Left lung (tissue), 10 donors: ENCODE results near the gene EIF3D. TPM values are rescaled to one million over a fixed set of nuclear protein-coding genes. Genes with fewer than 3 reads are reported as not detected.

Experiments used
- ATAC-seq: fragments of 200-7000 bp; cut with Tn5 transposase; one replicate; pipeline ENCODE4 v1.9.1; 2020; ENCODE audit warnings: moderate library complexity
- DNase-seq, 4 donors: peaks; one replicate each; pipeline ENCODE4 v3.0.0-alpha.2; 2013 to 2020
- H3K27ac ChIP-seq, 2 donors: fragments of 200-600 bp; sonication (generic) in 1 of 2; one replicate each; pipeline versions ENCODE4 v1.5.0 to v1.8.0; 2020 to 2021
- H3K27me3 ChIP-seq, 2 donors: fragments of 200-600 bp; sonication (generic) in 1 of 2; one replicate each; pipeline versions ENCODE4 v1.5.0 to v1.8.0; 2020 to 2021
- H3K36me3 ChIP-seq, 2 donors: fragments of 200-600 bp; sonication (generic) in 1 of 2; one replicate each; pipeline versions ENCODE4 v1.5.0 to v1.8.0; 2020 to 2021
- H3K4me1 ChIP-seq, 2 donors: fragments of 200-600 bp; one replicate each; pipeline ENCODE4 v1.8.0; 2021
- H3K4me3 ChIP-seq, 2 donors: fragments of 200-600 bp; sonication (generic) in 1 of 2; one replicate each; pipeline versions ENCODE4 v1.5.0 to v1.8.0; 2020 to 2021; ENCODE audit warnings: mild to moderate bottlenecking in 1 of 2
- H3K9me3 ChIP-seq, 2 donors: fragments of 200-600 bp; sonication (generic) in 1 of 2; one replicate each; pipeline versions ENCODE4 v1.5.0 to v1.8.0; 2020 to 2021
- intact Hi-C, 2 donors: fragments of 100-400 bp; cut with DNase I; formaldehyde crosslinking; loops; one replicate each; pipeline versions ENCODE4 v1.11.2 to v1.14.2; 2022
- polyA plus RNA-seq, 6 donors: library from polyadenylated mRNA; unstranded; fragments of 120-200 nt; gene quantifications; one replicate each; pipeline ENCODE4 v1.2.1, GENCODE V29; 2013; ENCODE audit not compliant: insufficient read length in 6 of 6
- total RNA-seq, 2 donors: library from RNA; stranded (reverse); fragmentation: NEBNext Ultra II Directional; extraction: Animal tissue kit (Norgen Biotek cat#: 25700); gene quantifications; one replicate each; pipeline ENCODE4 v1.2.1, GENCODE V29; 2021
- TF ChIP-seq, protein P1 (sequence below), 2 donors: fragments of 200-600 bp; sonication (generic) in 1 of 2; IDR thresholded peaks; one replicate each; pipeline versions ENCODE4 v1.5.0 to v1.8.0; 2021; ENCODE audit warnings: antibody characterized with exemption in 2 of 2
- donor health status: DM: no; HTN: yes; CAD: no.
- donor health status: DM: no; HTN: no; CAD: no.

The EIF3D gene
- total and polyA plus RNA-seq, 8 donors, result 116 to 294 (median 273) TPM

GRCh38 chr22:36510966-36511881 lies 17.7 kb downstream of the EIF3D start:
- H3K36me3 ChIP-seq, result peaks cover 0 to 66% of the 10 kb centered on the region in 2 donors
- H3K27ac ChIP-seq, result no peak overlapping the region
- no peak overlapping the region for H3K4me3 ChIP-seq
- TF ChIP-seq, protein P1, sequence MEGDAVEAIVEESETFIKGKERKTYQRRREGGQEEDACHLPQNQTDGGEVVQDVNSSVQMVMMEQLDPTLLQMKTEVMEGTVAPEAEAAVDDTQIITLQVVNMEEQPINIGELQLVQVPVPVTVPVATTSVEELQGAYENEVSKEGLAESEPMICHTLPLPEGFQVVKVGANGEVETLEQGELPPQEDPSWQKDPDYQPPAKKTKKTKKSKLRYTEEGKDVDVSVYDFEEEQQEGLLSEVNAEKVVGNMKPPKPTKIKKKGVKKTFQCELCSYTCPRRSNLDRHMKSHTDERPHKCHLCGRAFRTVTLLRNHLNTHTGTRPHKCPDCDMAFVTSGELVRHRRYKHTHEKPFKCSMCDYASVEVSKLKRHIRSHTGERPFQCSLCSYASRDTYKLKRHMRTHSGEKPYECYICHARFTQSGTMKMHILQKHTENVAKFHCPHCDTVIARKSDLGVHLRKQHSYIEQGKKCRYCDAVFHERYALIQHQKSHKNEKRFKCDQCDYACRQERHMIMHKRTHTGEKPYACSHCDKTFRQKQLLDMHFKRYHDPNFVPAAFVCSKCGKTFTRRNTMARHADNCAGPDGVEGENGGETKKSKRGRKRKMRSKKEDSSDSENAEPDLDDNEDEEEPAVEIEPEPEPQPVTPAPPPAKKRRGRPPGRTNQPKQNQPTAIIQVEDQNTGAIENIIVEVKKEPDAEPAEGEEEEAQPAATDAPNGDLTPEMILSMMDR (IDR thresholded peaks at IDR 0.05), result peak; percentile 37 to 42
- peaks cover 8 to 27% of the 10 kb centered on the region in 2 donors for H3K4me1 ChIP-seq
- ATAC-seq, result peak; percentile 12
- intact Hi-C loops, result no loop called here
- no peaks in the 10 kb centered on the region for H3K9me3 ChIP-seq
- no peak for DNase-seq
- H3K27me3 ChIP-seq, result no peaks in the 10 kb centered on the region

GRCh38 chr22:36510384-36510783 lies 18.6 kb downstream of the EIF3D start:
- no peak for DNase-seq
- peak; percentile 18 for ATAC-seq
- Histone ChIP-seq H3K4me3 (no peak overlapping the region), H3K27me3 (no peaks in the 10 kb centered on the region), H3K9me3 (no peaks in the 10 kb centered on the region), H3K4me1 (peaks cover 8 to 29% of the 10 kb centered on the region in 2 donors), H3K27ac (no peak overlapping the region), H3K36me3 (peaks cover 0 to 57% of the 10 kb centered on the region in 2 donors)
- TF ChIP-seq, protein P1 (IDR thresholded peaks at IDR 0.05), result no peak
- intact Hi-C loops, result no loop called here

GRCh38 chr22:36507518-36508010 lies 21.4 kb downstream of the EIF3D start:
- Histone ChIP-seq H3K36me3 (peaks cover 0 to 36% of the 10 kb centered on the region in 2 donors), H3K4me3 (peak overlapping the region; percentile 46 to 66), H3K4me1 (peaks cover 8 to 29% of the 10 kb centered on the region in 2 donors), H3K27ac (peak overlapping the region; percentile 62 to 76), H3K27me3 (no peaks in the 10 kb centered on the region), H3K9me3 (no peaks in the 10 kb centered on the region)
- intact Hi-C loops, result no loop called here
- TF ChIP-seq, protein P1 (IDR thresholded peaks at IDR 0.05), result no peak
- DNase-seq (no peak), ATAC-seq (no peak)

- H3K27me3 ChIP-seq, result no peaks in the 10 kb centered on the region
- ATAC-seq (peak; percentile 89), DNase-seq (peak; percentile 82 to 96 (median 90))
- TF ChIP-seq, protein P1 (IDR thresholded peaks at IDR 0.05), result no peak
- peak within 1 kb of the TSS; percentile 62 to 76 for H3K27ac ChIP-seq
- peak within 1 kb of the TSS; percentile 46 to 66 for H3K4me3 ChIP-seq
- H3K36me3 ChIP-seq, result peaks cover 0 to 29% of the 10 kb centered on the region in 2 donors
- H3K4me1 ChIP-seq, result peaks cover 8 to 29% of the 10 kb centered on the region in 2 donors
- H3K9me3 ChIP-seq, result no peaks in the 10 kb centered on the region
- intact Hi-C loops, result no loop called here
Observed at GRCh38 chr22:36506637-36507517, 22.1 kb downstream of the EIF3D start, which contains the start of gene FOXRED2. FOXRED2 (minus strand) TSS chr22:36507040; CDS start chr22:36506422, 618 bp downstream.
